HG03460 (cell line): ENCODE results near the gene YWHAG.
A peak's percentile ranks its signal among the peaks of the same experiment; 100 is the strongest.
"Not testable (repeated sequence)": the region's sequence is repeated elsewhere in the genome, so short reads cannot be mapped to it uniquely, and the experiment has no call there.

Experiments used
- ATAC-seq: cut with Tn5 transposase; IDR thresholded peaks from one replicate; pipeline ENCODE4 v1.9.1; 2021; ENCODE audit not compliant: unreplicated experiment

YWHAG gene

GRCh38 chr7:76325811-76326210 is 33.0 kb downstream of the YWHAG start:
- ATAC-seq: no peak

GRCh38 chr7:76325092-76325491 is 33.7 kb downstream of the YWHAG start:
- ATAC-seq: no peak

- peak; percentile 45 for ATAC-seq
Observed at GRCh38 chr7:76318488-76319353, 40.1 kb downstream of the YWHAG start.

- peak; percentile 91 for ATAC-seq
Observed at GRCh38 chr7:76317782-76318487, 40.9 kb downstream of the YWHAG start.

GRCh38 chr7:76316984-76317781 is 41.6 kb downstream of the YWHAG start:
- no peak for ATAC-seq

DNA sequence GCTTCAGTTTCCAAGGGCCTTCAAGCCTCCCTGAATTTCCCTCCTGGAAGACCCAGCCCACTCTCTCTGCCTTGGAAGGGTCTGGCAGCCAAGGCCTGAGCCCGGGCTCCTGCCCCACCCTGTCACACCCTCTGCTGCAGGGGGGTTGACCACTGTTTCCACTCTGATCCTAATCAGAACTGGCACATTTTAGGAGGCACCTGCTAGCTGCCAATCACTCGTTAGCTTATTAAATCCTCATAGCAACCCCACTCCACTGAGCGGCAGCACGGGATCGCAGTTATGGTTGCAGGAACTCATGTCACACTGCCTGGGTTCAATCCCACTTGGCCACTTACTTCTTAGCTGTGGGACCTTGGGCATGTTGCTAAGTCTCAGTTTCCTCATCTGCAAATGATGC is 43.4 kb downstream of the YWHAG start:
- ATAC-seq: no peak

DNA sequence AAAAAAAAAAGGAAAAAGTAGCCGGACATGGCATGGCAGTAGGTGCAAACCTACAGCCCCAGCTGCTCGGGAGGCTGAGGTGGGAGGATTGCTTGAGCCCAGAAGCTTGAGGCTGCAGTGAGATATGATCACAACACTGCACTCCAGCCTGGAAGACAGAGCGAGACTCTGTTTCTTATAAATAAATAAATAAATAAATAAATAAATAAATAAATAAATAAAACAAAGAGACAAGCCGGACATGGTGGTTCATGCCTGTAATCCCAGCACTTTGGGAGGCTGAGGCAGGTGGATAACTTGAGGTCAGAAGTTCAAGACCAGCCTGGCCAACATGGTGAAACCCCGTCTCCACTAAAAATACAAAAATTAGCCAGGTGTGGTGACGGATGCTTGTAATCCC is 44.1 kb downstream of the YWHAG start:
- not testable (repeated sequence) for ATAC-seq

- ATAC-seq: peak; percentile 32
Observed at GRCh38 chr7:76314042-76314721, 44.6 kb downstream of the YWHAG start.

- ATAC-seq: not testable (repeated sequence)
Observed at GRCh38 chr7:76311838-76312237, 47.0 kb downstream of the YWHAG start.

DNA sequence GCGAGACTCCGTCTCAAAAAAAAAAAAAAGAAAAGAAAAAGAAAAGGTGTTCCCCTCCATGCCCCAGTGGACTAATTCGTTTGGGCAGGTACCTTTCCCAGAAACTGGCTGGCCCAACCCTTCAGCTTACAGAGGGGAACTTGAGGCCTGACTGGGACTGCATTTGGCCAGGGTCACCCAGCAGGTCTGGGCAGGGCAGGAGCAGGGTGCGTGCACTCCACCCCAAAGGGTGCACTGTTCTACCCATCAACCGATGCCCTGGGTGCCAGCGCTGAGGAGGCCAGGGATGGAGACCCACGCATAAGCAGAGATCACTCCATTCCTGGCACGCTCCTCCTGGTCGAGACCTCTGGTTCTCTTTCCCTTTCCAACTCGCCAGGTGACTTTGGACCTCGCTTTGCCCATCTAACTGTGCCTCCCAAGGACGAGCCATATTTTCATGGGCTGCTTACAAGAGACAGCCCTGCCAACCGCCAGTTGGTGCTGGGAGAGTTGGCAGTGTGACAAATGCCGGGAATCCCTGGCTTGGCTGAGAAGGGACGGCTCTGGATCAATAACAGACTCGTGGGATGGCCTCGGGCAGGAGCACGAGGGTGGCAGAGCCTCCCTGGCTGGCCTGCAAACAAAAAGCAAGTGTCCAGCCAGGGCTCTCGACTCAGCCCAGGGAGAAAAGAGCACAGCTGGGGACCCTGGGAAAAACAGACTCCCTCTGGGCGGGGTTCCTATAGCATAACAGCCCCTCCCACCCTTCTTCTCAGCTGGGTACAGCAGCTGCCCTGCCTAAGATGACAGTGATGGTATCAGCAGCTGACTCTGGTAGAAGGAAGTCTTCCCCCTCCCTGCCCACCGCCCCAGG is 48.5 kb downstream of the YWHAG start:
- ATAC-seq: no peak

DNA sequence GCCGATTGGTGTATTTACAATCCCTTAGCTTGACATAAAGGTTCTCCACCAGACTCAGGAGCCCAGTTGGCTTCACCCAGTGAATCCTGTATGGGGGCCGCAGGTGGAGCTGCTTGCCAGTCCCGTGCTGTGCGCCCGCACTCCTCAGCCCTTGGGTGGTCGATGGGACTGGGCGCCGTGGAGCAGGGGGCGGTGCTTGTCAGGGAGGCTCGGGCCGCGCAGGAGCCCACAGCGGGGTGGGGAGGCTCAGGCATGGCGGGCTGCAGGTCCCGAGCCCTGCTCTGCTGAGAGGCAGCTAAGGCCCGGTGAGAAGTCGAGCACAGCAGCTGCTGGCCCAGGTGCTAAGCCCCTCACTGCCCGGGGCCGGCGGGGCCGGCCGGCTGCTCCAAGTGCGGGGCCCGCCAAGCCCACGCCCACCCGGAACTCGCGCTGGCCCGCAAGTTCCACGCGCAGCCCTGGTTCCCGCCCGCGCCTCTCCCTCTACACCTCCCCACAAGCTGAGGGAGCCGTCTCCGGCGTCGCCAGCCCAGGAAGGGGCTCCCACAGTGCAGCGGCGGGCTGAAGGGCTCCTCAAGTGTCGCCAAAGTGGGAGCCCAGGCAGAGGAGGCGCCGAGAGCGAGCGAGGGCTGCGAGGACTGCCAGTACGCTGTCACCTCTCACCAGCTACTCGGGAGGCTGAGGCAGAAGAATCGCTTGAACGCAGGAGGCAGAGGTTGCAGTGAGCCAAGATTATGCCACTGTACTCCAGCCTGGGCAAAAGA is 49.3 kb downstream of the YWHAG start:
- ATAC-seq: not testable (repeated sequence)

DNA sequence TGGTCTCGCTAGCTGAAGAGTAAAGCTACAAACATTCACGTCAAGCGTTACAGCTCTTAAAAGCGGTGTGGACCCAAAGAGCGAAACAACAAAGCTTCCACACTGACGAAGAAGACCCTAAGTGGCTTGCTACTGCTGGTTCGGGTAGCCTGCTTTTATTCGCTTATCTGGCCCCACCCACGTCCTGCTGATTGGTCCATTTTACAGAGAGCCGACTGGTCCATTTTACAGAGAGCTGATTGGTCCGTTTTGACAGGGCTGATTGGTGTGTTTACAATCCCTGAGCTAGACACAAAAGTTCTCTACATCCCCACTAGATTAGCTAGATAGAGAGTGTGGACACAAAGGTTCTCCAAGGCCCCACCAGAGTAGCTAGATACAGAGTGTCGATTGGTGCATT is 49.9 kb downstream of the YWHAG start:
- not testable (repeated sequence) for ATAC-seq

GRCh38 chr7:76304888-76305375 is 53.9 kb downstream of the YWHAG start:
- ATAC-seq: no peak

DNA sequence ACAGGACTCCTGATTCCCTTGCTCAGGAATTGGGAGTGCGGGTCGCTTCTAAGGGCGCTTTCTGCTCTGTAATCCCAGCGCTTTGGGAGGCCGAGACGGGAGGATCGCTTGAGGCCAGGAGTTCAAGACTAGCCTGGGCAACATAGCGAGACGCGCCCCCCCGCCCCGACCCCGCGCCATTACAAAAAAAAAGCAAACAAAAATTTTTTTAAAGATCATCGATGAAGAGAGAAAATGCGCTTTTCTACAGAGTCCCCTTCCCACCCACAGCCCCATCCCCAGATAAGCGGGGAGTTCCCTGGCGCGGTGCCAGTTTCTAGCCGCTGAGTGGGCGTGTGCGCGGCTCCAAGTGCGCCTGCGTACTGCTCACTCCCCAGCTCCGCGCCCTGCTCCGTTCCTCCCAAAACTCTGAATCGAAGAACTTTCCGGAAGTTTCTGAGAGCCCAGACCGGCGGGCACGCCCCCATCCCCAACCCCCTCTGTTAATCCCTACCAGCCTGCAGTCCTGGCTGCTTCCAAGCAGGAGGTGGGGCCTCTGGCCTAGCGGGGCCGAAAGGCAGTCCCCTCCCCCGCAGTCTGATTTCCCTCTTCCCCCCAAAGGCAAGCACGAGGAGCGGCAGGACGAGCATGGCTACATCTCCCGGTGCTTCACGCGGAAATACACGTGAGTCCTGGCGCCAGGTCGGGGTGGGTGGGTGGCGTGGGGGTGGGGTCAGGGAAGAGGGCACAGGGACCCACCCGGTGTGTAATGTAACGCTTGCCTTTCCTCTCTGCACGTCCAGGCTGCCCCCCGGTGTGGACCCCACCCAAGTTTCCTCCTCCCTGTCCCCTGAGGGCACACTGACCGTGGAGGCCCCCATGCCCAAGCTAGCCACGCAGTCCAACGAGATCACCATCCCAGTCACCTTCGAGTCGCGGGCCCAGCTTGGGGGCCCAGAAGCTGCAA is 55.3 kb downstream of the YWHAG start:
- ATAC-seq: no peak

DNA sequence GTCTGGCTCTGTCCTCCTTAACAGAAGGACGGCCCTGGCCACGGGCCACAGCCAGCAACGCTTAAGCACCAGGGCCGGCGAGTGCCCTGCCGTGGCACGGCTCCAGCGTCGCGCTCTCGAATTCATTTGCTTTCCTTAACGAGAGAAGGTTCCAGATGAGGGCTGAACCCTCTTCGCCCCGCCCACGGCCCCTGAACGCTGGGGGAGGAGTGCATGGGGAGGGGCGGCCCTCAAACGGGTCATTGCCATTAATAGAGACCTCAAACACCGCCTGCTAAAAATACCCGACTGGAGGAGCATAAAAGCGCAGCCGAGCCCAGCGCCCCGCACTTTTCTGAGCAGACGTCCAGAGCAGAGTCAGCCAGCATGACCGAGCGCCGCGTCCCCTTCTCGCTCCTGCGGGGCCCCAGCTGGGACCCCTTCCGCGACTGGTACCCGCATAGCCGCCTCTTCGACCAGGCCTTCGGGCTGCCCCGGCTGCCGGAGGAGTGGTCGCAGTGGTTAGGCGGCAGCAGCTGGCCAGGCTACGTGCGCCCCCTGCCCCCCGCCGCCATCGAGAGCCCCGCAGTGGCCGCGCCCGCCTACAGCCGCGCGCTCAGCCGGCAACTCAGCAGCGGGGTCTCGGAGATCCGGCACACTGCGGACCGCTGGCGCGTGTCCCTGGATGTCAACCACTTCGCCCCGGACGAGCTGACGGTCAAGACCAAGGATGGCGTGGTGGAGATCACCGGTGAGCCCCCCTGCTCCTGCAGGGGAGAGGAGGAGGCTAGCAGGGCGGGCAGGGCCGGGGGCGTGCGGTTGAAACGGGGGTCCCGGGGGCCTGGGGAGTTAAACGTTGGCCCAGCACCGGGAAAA is 56.2 kb downstream of the YWHAG start, which contains the start of gene HSPB1:
Gene HSPB1 (plus strand): TSS at position 327 of the 855 bp plus-strand sequence. CDS start 40 bp downstream, at position 367.
- peak; percentile 59 for ATAC-seq

DNA sequence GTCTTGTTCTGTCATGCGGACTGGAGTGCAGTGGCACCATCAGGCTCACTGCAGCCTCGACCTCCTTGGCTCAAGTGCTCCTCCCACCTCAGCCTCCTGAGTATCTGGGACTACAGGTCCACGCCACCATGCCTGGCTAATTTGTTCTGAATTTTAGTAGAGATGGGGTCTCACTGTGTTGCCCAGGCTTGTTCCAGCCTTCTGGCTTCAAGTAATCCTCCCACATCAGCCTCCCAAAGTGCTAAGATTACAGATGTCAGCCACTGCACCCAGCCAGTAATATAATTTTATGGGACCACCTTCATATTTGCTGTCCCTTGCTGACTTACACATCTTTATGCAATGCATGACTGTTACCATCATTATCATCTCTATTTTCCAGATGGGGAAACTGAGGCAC is 57.8 kb downstream of the YWHAG start:
- no peak for ATAC-seq
